IMR-90 (cell line): ENCODE measurements around the gene ZNF747. TPM values are rescaled to one million over a fixed set of nuclear protein-coding genes. Genes with fewer than 3 reads are reported as not detected.

Experiments
- ATAC-seq: fragments of 200-7000 bp; cut with Tn5 transposase; 2 replicates; pipeline ENCODE4 v1.9.1; 2020; ENCODE audit warnings: low read depth, mild to moderate bottlenecking, moderate library complexity
- BruUV-seq: library from RNA; stranded (reverse); fragments of 400-500 nt; replicated peaks from 2 replicates; lab custom pipeline; 2021; lab: Mats Ljungman, UMichigan
- CTCF ChIA-PET: fragments of 300-600 bp; formaldehyde crosslinking; extraction: SDS; loops from one replicate; lab custom pipeline; 2021; ENCODE audit warnings: antibody characterized with exemption; lab: Yijun Ruan, JAX
- POLR2A ChIA-PET: fragments of 300-600 bp; sonication (Branson Sonifier 250); formaldehyde crosslinking; loops from one replicate; lab custom pipeline; 2022; ENCODE audit warnings: antibody characterized with exemption; ENCODE audit not compliant: unreplicated experiment; lab: Charles Lee
- DNase-seq: peaks from one replicate; pipeline ENCODE4 v3.0.0; 2013
- H2AFZ ChIP-seq: replicated peaks from 2 replicates; pipeline ENCODE3; 2013; ENCODE audit warnings: low read length, mild to moderate bottlenecking; ENCODE audit not compliant: poor library complexity
- H2AK5ac ChIP-seq: 2 replicates; pipeline ENCODE4 v1.6.1; 2013; ENCODE audit warnings: low read depth, low read length, inconsistent platforms
- H2AK9ac ChIP-seq: replicated peaks from 2 replicates; pipeline ENCODE3; 2013; ENCODE audit warnings: mild to moderate bottlenecking, low read depth, low read length, moderate library complexity; ENCODE audit not compliant: poor library complexity
- H2BK120ac ChIP-seq: 2 replicates; pipeline ENCODE4 v1.6.1; 2013; ENCODE audit warnings: low read depth, low read length, inconsistent platforms
- H2BK15ac ChIP-seq: 3 replicates; pipeline ENCODE4 v1.6.1; 2013; ENCODE audit warnings: low read depth, low read length, inconsistent platforms
- H2BK20ac ChIP-seq: 2 replicates; pipeline ENCODE4 v1.6.1; 2013; ENCODE audit warnings: low read depth, mild to moderate bottlenecking, inconsistent platforms, low read length, moderate library complexity
- H2BK5ac ChIP-seq: 2 replicates; pipeline ENCODE4 v1.6.1; 2013; ENCODE audit warnings: mild to moderate bottlenecking, low read depth, low read length, inconsistent platforms; ENCODE audit not compliant: poor library complexity, severe bottlenecking
- H3K14ac ChIP-seq: replicated peaks from 2 replicates; pipeline ENCODE4 v1.6.1; 2013; ENCODE audit warnings: low read depth, low read length, inconsistent platforms
- H3K18ac ChIP-seq: 2 replicates; pipeline ENCODE4 v1.6.1; 2013; ENCODE audit warnings: low read depth, low read length, control low read depth
- H3K23ac ChIP-seq: 2 replicates; pipeline ENCODE4 v1.6.1; 2013; ENCODE audit warnings: low read depth, low read length, inconsistent platforms
- H3K27ac ChIP-seq: 2 replicates; pipeline ENCODE4 v1.5.1; 2013; ENCODE audit warnings: mild to moderate bottlenecking, control low read depth, low read length; ENCODE audit not compliant: insufficient read depth
- H3K27me3 ChIP-seq: 2 replicates; pipeline ENCODE4 v1.6.1; 2013; ENCODE audit warnings: low read length; ENCODE audit not compliant: control insufficient read depth, insufficient read depth
- H3K36me3 ChIP-seq: 2 replicates; pipeline ENCODE4 v1.6.1; 2013; ENCODE audit warnings: low read length, mixed read lengths; ENCODE audit not compliant: control insufficient read depth, insufficient read depth
- H3K4ac ChIP-seq: 2 replicates; pipeline ENCODE4 v1.6.1; 2013; ENCODE audit warnings: low read depth, low read length, inconsistent platforms
- H3K4me1 ChIP-seq: 2 replicates; pipeline ENCODE4 v1.6.1; 2013; ENCODE audit warnings: low read length, mixed read lengths; ENCODE audit not compliant: control insufficient read depth, insufficient read depth
- H3K4me2 ChIP-seq: 2 replicates; pipeline ENCODE4 v1.6.1; 2013; ENCODE audit warnings: low read depth, mild to moderate bottlenecking, control low read depth, low read length, moderate library complexity
- H3K4me3 ChIP-seq: 2 replicates; pipeline ENCODE4 v1.5.1; 2013; ENCODE audit warnings: low read depth, mild to moderate bottlenecking, control low read depth, low read length, moderate library complexity; ENCODE audit not compliant: insufficient read depth
- H3K56ac ChIP-seq: 2 replicates; pipeline ENCODE4 v1.6.1; 2013; ENCODE audit warnings: low read length, inconsistent platforms; ENCODE audit not compliant: insufficient read depth; ENCODE audit errors: extremely low read depth
- H3K79me1 ChIP-seq, 2 experiments: 2 replicates each; pipeline ENCODE4 v1.6.1; 2013; ENCODE audit warnings: low read length in 2 of 2, inconsistent platforms in 1 of 2, low read depth in 1 of 2
- H3K9ac ChIP-seq: 2 replicates; pipeline ENCODE4 v1.6.1; 2013; ENCODE audit warnings: low read depth, low read length, control low read depth
- H3K9me1 ChIP-seq: 2 replicates; pipeline ENCODE4 v1.6.1; 2013; ENCODE audit warnings: low read length, inconsistent platforms; ENCODE audit not compliant: insufficient read depth
- H3K9me3 ChIP-seq: 2 replicates; pipeline ENCODE4 v1.6.1; 2013; ENCODE audit warnings: low read length; ENCODE audit not compliant: control insufficient read depth, insufficient read depth
- H4K20me1 ChIP-seq: 2 replicates; pipeline ENCODE4 v1.6.1; 2013; ENCODE audit warnings: low read length, inconsistent platforms; ENCODE audit not compliant: insufficient read depth
- H4K5ac ChIP-seq: 2 replicates; pipeline ENCODE4 v1.6.1; 2013; ENCODE audit warnings: mild to moderate bottlenecking, low read depth, low read length, control low read depth
- H4K8ac ChIP-seq, 2 experiments: 2 replicates each; pipeline ENCODE4 v1.6.1; 2013; ENCODE audit warnings: low read depth in 2 of 2, low read length in 2 of 2, control low read depth in 1 of 2, inconsistent platforms in 1 of 2
- H4K91ac ChIP-seq: 2 replicates; pipeline ENCODE4 v1.6.1; 2013; ENCODE audit warnings: low read depth, low read length, inconsistent platforms; ENCODE audit not compliant: insufficient read depth
- CEBPB ChIP-seq: IDR thresholded peaks from 2 replicates; pipeline ENCODE4 v1.6.1; 2012; ENCODE audit warnings: low read depth, low read length, improper control_type of control experiment
- MAFK ChIP-seq: IDR thresholded peaks from 2 replicates; pipeline ENCODE4 v1.6.1; 2012; ENCODE audit warnings: low read depth, low read length, improper control_type of control experiment
- RCOR1 ChIP-seq: IDR thresholded peaks from 2 replicates; pipeline ENCODE4 v1.6.1; 2012; ENCODE audit warnings: mild to moderate bottlenecking, low read length, improper control_type of control experiment; ENCODE audit not compliant: insufficient replicate concordance
- RFX5 ChIP-seq: IDR thresholded peaks from 2 replicates; pipeline ENCODE4 v1.8.0; 2012; ENCODE audit warnings: low read depth, mild to moderate bottlenecking, low read length, moderate library complexity
- WGBS, 2 experiments: methylation state at CpG; one replicate each; pipeline versions ENCODE4 v1.1.5 to v1.1.7; 2013; ENCODE audit warnings: missing lambda C conversion rate in 2 of 2; ENCODE audit not compliant: insufficient read length in 1 of 2; ENCODE audit errors: extremely low coverage in 2 of 2; 5-methylcytosine and 5-hydroxymethylcytosine counted together
- dilution Hi-C: fragments of 300-500 bp; cut with HindIII; formaldehyde crosslinking; loops from one replicate; pipeline ENCODE4 v1.14.3; 2018; ENCODE audit warnings: low sequenced_read_pairs; ENCODE audit not compliant: unreplicated experiment
- in situ Hi-C: fragments of 300-500 bp; cut with MboI; formaldehyde crosslinking; loops from 3 replicates; pipeline ENCODE4 v1.14.3; 2019; ENCODE audit warnings: low sequenced_read_pairs, inconsistent platforms, mixed read lengths
- intact Hi-C: fragments of 100-400 bp; cut with micrococcal nuclease; formaldehyde crosslinking; loops from 2 replicates; pipeline ENCODE4 v1.10.0; 2022
- polyA plus RNA-seq, 3 experiments: library from polyadenylated mRNA; depleted of rRNA; stranded (reverse); fragments of >200 nt; gene quantifications; 2 replicates each; pipeline ENCODE4 v1.2.3, GENCODE V29; 2012; ENCODE audit warnings: low replicate concordance in 1 of 3
- total RNA-seq: library from RNA; depleted of rRNA; stranded (reverse); fragments of >200 nt; gene quantifications from 2 replicates; pipeline ENCODE4 v1.2.3, GENCODE V29; 2012
- TF ChIP-seq, protein P1 (sequence below): fragments of 150-350 bp; IDR thresholded peaks from 2 replicates; pipeline ENCODE4 v1.6.1; 2016; ENCODE audit warnings: low read depth, mild to moderate bottlenecking, low read length, moderate library complexity, borderline replicate concordance

Gene ZNF747
- total and polyA plus RNA-seq, 2 of the 4 experiments (the other 2 are of a cell fraction): 2.0 to 2.9 TPM

DNA sequence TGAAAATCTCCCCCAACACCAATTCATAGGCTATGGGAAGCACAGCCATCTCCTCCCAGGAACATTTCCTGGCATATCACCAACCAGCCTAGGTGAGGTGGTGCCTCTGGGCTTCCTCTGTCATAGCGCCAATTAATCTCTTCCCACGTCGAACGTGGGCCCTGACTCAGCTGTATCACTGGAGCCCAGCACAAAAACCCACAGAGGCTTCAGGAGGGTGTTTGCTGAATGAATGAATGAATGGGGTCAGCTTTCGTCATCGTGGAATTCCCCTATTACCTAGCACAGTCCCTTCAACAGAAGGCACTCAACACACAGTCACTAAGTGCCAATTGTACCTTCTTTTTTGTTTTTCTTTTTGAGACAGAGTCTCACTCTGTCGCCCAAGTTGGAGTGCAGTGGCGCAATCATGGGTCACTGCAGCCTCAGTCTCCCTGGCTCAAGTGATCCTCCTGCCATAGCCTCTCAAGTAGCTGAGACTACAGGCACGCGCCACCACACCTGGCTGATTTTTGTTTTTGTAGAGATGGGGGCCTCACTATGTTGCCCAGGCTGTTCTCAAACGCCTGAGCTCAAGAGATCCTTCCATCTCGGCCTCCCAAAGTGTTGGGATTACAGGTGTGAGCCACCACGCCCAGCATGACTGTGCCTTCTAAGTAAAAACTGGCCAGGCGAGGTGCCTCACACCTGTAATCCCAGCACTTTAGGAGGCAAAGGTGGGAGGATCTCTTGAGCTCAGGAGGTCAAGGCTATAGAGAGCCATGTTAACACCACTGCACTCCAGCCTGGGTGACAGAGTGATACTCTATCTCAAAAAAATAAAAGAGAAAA is 32.7 kb upstream of the ZNF747 start:
- dilution Hi-C loops (no loop called here), in situ Hi-C loops (no loop called here), intact Hi-C loops (no loop called here)
- no peak for TF ChIP-seq MAFK
- TF ChIP-seq RCOR1: no peak
- no peak for TF ChIP-seq RFX5
- TF ChIP-seq, protein P1, sequence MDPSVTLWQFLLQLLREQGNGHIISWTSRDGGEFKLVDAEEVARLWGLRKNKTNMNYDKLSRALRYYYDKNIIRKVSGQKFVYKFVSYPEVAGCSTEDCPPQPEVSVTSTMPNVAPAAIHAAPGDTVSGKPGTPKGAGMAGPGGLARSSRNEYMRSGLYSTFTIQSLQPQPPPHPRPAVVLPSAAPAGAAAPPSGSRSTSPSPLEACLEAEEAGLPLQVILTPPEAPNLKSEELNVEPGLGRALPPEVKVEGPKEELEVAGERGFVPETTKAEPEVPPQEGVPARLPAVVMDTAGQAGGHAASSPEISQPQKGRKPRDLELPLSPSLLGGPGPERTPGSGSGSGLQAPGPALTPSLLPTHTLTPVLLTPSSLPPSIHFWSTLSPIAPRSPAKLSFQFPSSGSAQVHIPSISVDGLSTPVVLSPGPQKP: no peak
- peak; percentile 24; the same call in 1 of the 2 replicates for TF ChIP-seq CEBPB
- DNase-seq (peak; percentile 27), ATAC-seq (no peak)
- Histone ChIP-seq H2AK5ac (peak overlapping the region; percentile 72; the same call in 1 of the 2 replicates), H3K4ac (no peak overlapping the region), H3K9ac (no peak overlapping the region), H3K23ac (peak overlapping the region; percentile 8; the same call in 1 of the 2 replicates), H4K5ac (no peak overlapping the region; the same call in 1 of the 2 replicates), H3K27ac (peak overlapping the region; percentile 21; the same call in 1 of the 2 replicates), H3K79me1 (peaks cover 5 to 15% of the 10 kb centered on the region in 2 experiments; a peak in 3 of 4 replicates), H3K18ac (no peak overlapping the region), H3K4me3 (no peak overlapping the region), H3K9me3 (no peaks in the 10 kb centered on the region), H3K4me2 (no peak overlapping the region), H2BK20ac (no peak overlapping the region), H4K8ac (no peak overlapping the region; a peak in 1 of 4 replicates), H4K20me1 (no peaks in the 10 kb centered on the region), H3K36me3 (no peaks in the 10 kb centered on the region), H4K91ac (no peak overlapping the region), H3K9me1 (no peaks in the 10 kb centered on the region), H2BK5ac (no peak overlapping the region), H2BK120ac (no peak overlapping the region; the same call in 1 of the 2 replicates), H3K14ac (no peak overlapping the region), H2BK15ac (no peak overlapping the region; the same call in 2 of the 3 replicates), H2AK9ac (no peak overlapping the region), H2AFZ (no peak overlapping the region), H3K56ac (no peak overlapping the region), H3K27me3 (peaks cover 6% of the 10 kb centered on the region; the same call in 1 of the 2 replicates), H3K4me1 (peaks cover 9% of the 10 kb centered on the region)
- CTCF ChIA-PET: interaction anchor here (0.6 kb wide), 1 partner anchor 29 kb away, joined by 6 read pairs; no protein-coding TSS in a partner anchor
- BruUV-seq: no TSS peak
- POLR2A ChIA-PET: no interaction called here
- WGBS, 2 experiments: 97% methylated on average over 5 of the region's 14 CpGs; no CpG with 5 or more reads in 1 of the 2 experiments
